Measurements from ENCODE around the gene MARF1. TPM values are rescaled to one million over a fixed set of nuclear protein-coding genes. Genes with fewer than 3 reads are reported as not detected.
A peak's percentile ranks its signal among the peaks of the same experiment; 100 is the strongest.

The MARF1 gene
- total RNA-seq, 1 donor from 2014 or later: 186 TPM

DNA sequence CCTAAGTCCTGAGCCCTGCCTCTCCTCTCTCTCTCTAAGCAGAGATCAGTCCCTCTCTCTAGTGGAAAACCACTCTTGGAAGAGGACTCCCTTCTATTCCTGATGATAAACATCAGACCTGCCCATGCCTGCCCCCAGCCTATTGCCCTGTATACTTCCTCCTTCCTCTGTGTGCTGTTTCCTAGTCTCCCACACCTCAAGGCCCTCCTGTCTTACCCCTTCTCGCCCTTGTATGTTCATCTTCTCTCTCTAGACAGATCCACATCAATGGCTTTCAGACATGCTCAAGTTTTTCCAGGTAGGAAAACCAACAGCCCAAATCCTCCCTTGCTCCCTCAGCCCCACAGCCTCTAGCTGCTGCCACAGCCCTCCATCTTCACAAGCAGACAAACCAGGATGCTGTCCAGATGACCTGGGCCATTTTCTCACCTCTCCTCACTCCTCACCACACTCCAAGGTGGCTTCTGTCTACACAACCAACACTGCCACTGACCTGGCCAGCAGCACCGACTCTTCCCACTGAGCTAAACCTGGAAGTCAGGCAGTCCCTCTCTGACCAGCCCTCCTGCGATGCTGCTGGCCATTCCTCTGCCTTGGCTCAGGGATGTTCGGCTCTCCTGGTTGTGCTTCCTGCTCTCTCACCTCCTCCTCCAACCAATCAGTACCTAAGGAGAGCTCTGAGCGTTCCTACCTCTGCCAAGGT, 36.3 kb downstream of the MARF1 start:
- Mint-ChIP-seq H3K9me3 (no peaks in the 10 kb centered on the region), H3K36me3 (ENCODE audit: low read depth) (peaks cover 97% of the 10 kb centered on the region), H3K27me3 (no peaks in the 10 kb centered on the region), H3K27ac (peak overlapping the region; percentile 69), H3K4me1 (no peaks in the 10 kb centered on the region), H3K4me3 (no peak overlapping the region)
- ChIA-PET POLR2A (no interaction called here), CTCF (no interaction called here)
- no peak for ATAC-seq (ENCODE audit: low read depth)
- DNase-seq: no peak
- TF ChIP-seq, protein P1, sequence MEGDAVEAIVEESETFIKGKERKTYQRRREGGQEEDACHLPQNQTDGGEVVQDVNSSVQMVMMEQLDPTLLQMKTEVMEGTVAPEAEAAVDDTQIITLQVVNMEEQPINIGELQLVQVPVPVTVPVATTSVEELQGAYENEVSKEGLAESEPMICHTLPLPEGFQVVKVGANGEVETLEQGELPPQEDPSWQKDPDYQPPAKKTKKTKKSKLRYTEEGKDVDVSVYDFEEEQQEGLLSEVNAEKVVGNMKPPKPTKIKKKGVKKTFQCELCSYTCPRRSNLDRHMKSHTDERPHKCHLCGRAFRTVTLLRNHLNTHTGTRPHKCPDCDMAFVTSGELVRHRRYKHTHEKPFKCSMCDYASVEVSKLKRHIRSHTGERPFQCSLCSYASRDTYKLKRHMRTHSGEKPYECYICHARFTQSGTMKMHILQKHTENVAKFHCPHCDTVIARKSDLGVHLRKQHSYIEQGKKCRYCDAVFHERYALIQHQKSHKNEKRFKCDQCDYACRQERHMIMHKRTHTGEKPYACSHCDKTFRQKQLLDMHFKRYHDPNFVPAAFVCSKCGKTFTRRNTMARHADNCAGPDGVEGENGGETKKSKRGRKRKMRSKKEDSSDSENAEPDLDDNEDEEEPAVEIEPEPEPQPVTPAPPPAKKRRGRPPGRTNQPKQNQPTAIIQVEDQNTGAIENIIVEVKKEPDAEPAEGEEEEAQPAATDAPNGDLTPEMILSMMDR (IDR thresholded peaks at IDR 0.05): no peak
- intact Hi-C loops (cut with micrococcal nuclease): no loop called here

DNA sequence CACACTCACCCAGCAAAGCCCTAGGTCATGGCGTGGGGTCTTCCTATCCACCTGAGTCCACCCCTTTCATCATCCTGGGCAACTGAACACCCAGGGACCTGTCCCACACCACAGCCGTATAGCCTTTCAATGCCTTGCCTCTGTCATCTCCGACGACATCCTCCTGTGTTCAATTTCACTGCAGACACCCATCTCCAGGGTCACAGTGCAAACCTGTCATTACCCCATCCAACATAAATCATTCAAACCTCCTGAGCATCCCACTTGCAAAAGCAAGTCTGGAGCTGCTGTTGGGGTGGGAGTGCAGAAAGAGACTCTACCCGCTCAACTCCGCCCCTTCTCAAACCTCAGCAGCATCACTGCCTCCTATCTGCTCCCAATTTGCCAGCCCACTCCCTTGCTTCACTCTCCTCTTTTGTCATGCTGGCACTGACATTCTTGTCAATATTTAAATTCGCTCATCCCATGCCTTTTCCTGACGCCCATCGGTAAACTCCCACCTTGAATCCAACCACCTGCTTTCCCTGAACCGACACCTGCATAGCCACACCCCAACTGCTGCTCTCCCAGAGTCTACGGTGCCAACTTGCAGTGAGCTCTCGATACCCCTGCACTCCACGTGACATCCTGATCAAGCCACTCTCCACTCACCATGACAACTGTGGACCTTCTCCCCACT, 37.0 kb downstream of the MARF1 start:
- POLR2A ChIA-PET: interaction anchor here (1.7 kb wide), 1 partner anchor 15 kb away, joined by 3 read pairs; no protein-coding TSS in a partner anchor
- H3K4me1 Mint-ChIP-seq: no peaks in the 10 kb centered on the region
- H3K4me3 Mint-ChIP-seq: no peak overlapping the region
- H3K9me3 Mint-ChIP-seq: no peaks in the 10 kb centered on the region
- H3K36me3 Mint-ChIP-seq (ENCODE audit: low read depth): peaks cover 98% of the 10 kb centered on the region
- intact Hi-C loops (cut with micrococcal nuclease): no loop called here
- H3K27ac Mint-ChIP-seq: peak overlapping the region; percentile 69
- ATAC-seq (ENCODE audit: low read depth) (no peak), DNase-seq (no peak)
- CTCF ChIA-PET: no interaction called here
- no peaks in the 10 kb centered on the region for H3K27me3 Mint-ChIP-seq
- TF ChIP-seq, protein P1 (IDR thresholded peaks at IDR 0.05): no peak

GRCh38 chr16:15604460-15605440, 38.2 kb downstream of the MARF1 start:
- DNase-seq (no peak), ATAC-seq (ENCODE audit: low read depth) (no peak)
- intact Hi-C loops (cut with micrococcal nuclease): no loop called here
- H3K4me3 Mint-ChIP-seq: no peak overlapping the region
- no peaks in the 10 kb centered on the region for H3K9me3 Mint-ChIP-seq
- TF ChIP-seq, protein P1 (IDR thresholded peaks at IDR 0.05): no peak
- peak overlapping the region; percentile 54 for H3K27ac Mint-ChIP-seq
- no peaks in the 10 kb centered on the region for H3K4me1 Mint-ChIP-seq
- ChIA-PET CTCF (no interaction called here), POLR2A (interaction anchor here (1.7 kb wide), 1 partner anchor 14 kb away, joined by 3 read pairs; no protein-coding TSS in a partner anchor)
- H3K36me3 Mint-ChIP-seq (ENCODE audit: low read depth): peaks cover 98% of the 10 kb centered on the region
- no peaks in the 10 kb centered on the region for H3K27me3 Mint-ChIP-seq

DNA sequence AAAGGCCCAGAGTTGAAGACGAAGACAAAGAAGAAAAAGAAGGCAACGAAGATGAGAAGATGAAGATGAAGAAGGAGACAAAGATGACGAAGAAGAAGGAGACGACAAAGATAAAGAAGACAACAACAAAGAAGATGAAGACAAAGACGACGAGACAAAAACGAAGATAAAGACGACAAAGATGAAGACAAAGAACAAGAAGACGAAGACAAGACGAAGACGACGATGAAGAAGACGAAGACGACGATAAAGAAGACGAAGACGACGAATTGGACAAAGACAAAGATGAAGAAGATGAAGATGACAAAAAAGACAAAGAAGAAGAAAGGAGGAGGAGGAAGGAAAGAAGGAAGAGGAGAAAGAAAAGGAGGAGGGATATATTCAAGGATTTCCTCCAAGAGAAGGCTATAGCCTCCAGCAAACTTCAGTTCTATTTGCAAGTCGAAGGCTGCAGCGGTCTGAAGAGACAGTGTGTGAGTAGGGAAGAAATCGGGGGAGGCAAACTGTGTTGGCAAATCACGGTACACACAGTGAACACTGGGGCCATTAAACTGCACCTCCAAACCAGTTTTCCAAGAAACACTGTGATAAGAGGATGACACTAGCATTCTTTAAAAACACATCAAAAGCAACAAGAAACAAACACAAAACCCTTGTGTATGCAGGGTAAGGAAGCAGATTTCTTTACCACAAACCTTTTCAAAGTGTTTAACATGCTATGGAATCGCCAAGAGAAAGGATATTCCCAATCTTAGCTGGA, 40.5 kb downstream of the MARF1 start:
- DNase-seq (no peak), ATAC-seq (ENCODE audit: low read depth) (no peak)
- ChIA-PET POLR2A (no interaction called here), CTCF (interaction anchor here (1.1 kb wide), 1 partner anchor 40 kb away, joined by 3 read pairs; no protein-coding TSS in a partner anchor)
- Mint-ChIP-seq H3K27me3 (no peaks in the 10 kb centered on the region), H3K27ac (no peak overlapping the region), H3K36me3 (ENCODE audit: low read depth) (peaks cover 98% of the 10 kb centered on the region), H3K4me1 (no peaks in the 10 kb centered on the region), H3K9me3 (no peaks in the 10 kb centered on the region), H3K4me3 (no peak overlapping the region)
- intact Hi-C loops (cut with micrococcal nuclease): no loop called here
- TF ChIP-seq, protein P1 (IDR thresholded peaks at IDR 0.05): no peak

Data from activated B cell treated with CpG ODN at 0.5 μM for 24 hours (primary cell).